IPS-18c (cell line): ENCODE results near the gene MFAP3L.

ENCODE experiments used
- H3K4me3 ChIP-seq: 2 replicates; pipeline ENCODE4 v1.7.0; 2013; ENCODE audit warnings: low read depth, mild to moderate bottlenecking, low read length, moderate library complexity; ENCODE audit not compliant: insufficient read depth
- H3K9me3 ChIP-seq: one replicate; pipeline ENCODE4 v1.6.1; 2013; ENCODE audit warnings: mild to moderate bottlenecking, low read length, moderate library complexity; ENCODE audit not compliant: control insufficient read depth, insufficient read depth

MFAP3L gene

GRCh38 chr4:170030121-170030520 is 3.9 kb upstream of the MFAP3L start:
- no peak overlapping the region for H3K4me3 ChIP-seq
- H3K9me3 ChIP-seq = no peaks in the 10 kb centered on the region

- Histone ChIP-seq H3K4me3 (peak overlapping the region; percentile 82), H3K9me3 (peaks cover 4% of the 10 kb centered on the region)
These were observed 1.1 kb upstream of the MFAP3L start for GRCh38 chr4:170027181-170027829.

- peak overlapping the region; percentile 60 for H3K4me3 ChIP-seq
- peaks cover 4% of the 10 kb centered on the region for H3K9me3 ChIP-seq
These were observed 507 bp downstream of the MFAP3L start for GRCh38 chr4:170025523-170026252.

DNA sequence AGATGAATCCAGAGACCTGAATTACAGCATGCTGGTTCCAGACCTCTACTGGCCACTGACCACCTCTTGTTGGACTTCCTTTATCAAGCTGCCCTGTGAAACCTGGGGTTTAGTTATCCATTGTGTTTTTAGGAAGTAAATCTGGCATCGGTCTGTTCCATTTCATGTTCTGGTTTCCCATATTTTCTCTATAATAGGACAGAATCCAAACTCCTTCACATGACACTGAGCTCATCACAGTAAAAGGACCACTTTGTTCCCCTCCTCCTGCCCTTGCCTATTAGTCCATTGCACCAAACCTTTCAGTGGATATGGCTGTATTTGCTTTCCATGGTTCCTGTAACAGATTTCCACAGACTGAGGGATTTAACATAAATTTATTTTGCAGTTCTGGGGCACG is 4.0 kb downstream of the MFAP3L start:
- Histone ChIP-seq H3K4me3 (no peak overlapping the region), H3K9me3 (peaks cover 6% of the 10 kb centered on the region)

GRCh38 chr4:170017252-170017651 is 8.9 kb downstream of the MFAP3L start:
- Histone ChIP-seq H3K4me3 (no peak overlapping the region), H3K9me3 (peaks cover 2% of the 10 kb centered on the region)

- peaks cover 2% of the 10 kb centered on the region for H3K9me3 ChIP-seq
- H3K4me3 ChIP-seq = no peak overlapping the region
These were observed 10.9 kb downstream of the MFAP3L start for GRCh38 chr4:170015285-170015684.

DNA sequence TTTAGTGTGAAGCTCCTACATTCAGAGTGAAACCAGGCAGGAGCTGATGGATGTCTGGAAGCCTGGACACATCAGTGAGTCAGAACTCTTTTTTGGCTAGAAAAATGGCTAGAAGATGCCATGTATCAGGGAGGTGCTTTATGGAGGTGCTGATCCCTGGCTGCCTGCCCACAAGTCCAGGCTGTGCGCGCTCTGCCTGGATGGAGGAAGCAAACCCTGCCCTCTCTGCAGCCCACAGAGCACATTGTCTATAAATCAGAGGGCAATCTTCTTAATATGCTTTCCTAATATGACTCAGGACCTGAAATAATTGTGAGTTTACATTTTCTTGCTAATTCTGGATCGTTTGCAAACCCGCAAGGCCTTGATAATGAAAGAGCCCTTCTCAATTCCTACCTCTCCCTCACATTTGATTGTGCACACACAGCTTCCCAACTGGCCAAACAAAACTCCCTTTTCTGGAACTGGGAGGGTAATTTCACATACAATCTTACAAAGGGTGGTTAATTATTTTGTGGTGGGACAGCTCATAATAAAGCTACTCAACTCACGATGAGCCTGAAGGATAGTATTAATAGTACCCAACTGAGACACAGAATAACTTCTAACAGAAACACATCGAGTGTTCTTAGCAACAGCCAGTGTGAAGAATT is 11.7 kb downstream of the MFAP3L start:
- no peak overlapping the region for H3K4me3 ChIP-seq

DNA sequence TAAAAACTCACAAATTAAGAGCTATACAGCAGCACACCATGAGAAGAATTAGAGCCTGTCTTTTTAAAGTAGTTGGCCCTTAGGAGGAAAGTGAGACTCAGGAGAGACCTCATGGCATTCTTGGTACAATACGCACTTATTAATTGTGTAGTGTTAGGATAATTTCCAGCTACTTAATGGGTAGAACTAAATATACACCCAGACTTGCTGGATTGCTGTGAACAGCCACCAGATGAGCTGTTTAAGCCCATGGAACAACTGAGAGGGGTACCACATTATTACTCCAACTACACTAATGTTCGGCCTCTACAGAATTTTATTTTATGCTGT is 13.6 kb downstream of the MFAP3L start:
- Histone ChIP-seq H3K9me3 (no peaks in the 10 kb centered on the region), H3K4me3 (no peak overlapping the region)

More for the DNA sequence above, 11.7 kb downstream of the MFAP3L start:
- no peaks in the 10 kb centered on the region for H3K9me3 ChIP-seq

DNA sequence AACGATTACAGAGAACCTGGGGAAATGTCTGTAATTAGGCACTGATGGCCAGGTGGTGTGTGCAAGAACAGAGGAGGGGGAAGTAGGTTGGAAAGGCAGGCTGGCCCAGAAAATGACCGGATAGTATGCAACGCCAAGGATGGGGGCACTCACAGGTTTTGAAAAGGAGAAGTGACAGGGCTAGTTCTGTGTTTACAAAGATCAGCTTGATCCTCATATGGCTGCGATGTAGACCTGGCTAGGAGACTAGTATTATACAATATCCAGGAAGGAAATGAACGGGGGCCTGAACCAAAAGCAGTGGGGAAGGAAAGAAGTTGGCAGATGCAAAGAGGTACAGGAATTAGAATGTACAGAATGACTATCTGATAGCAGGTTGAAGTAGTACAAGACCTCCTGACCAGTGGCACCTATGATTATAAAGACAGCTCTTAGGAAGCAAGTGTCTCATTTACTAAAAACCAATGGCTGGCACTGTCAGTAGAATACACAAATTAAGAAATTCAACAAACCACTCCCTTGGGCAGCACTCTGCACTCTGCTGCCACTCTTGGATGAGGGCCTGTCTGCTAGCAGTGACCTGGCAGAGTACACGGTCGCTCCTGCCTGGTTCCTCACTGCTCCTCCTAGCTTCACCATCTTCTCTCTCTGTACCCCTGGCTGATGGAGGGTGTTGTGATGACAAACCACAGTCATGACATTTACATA is 14.1 kb downstream of the MFAP3L start:
- H3K4me3 ChIP-seq = no peak overlapping the region

GRCh38 chr4:170009291-170009690 is 16.9 kb downstream of the MFAP3L start:
- no peak overlapping the region for H3K4me3 ChIP-seq
- H3K9me3 ChIP-seq = no peaks in the 10 kb centered on the region

More for the DNA sequence above, 14.1 kb downstream of the MFAP3L start:
- H3K9me3 ChIP-seq = no peaks in the 10 kb centered on the region

GRCh38 chr4:170008801-170009200 is 17.4 kb downstream of the MFAP3L start:
- H3K9me3 ChIP-seq = no peaks in the 10 kb centered on the region
- no peak overlapping the region for H3K4me3 ChIP-seq

DNA sequence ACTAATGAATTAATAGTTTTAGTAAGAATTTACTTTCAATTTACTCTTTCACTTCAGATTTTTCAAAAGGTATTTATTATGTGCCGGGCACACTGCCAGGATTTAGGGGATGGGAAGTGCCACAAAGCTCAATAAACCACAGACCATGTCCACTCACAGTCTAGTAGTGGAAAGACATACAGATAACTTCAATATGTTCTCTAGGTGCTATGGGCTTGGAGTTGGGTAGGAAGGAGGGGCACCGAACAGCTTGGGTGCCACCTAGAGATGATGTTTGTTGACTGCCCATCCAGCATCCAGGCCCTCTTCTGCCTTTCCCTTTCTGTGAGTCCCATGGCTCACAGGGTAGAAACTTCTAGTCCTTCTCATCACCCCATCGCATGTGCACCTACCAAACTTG is 17.8 kb downstream of the MFAP3L start:
- H3K4me3 ChIP-seq = no peak overlapping the region
- H3K9me3 ChIP-seq = no peaks in the 10 kb centered on the region

GRCh38 chr4:170007113-170007512 is 19.1 kb downstream of the MFAP3L start:
- H3K9me3 ChIP-seq = no peaks in the 10 kb centered on the region
- no peak overlapping the region for H3K4me3 ChIP-seq

- H3K9me3 ChIP-seq = no peaks in the 10 kb centered on the region
- no peak overlapping the region for H3K4me3 ChIP-seq
These were observed 20.7 kb downstream of the MFAP3L start for GRCh38 chr4:170005472-170005871.

DNA sequence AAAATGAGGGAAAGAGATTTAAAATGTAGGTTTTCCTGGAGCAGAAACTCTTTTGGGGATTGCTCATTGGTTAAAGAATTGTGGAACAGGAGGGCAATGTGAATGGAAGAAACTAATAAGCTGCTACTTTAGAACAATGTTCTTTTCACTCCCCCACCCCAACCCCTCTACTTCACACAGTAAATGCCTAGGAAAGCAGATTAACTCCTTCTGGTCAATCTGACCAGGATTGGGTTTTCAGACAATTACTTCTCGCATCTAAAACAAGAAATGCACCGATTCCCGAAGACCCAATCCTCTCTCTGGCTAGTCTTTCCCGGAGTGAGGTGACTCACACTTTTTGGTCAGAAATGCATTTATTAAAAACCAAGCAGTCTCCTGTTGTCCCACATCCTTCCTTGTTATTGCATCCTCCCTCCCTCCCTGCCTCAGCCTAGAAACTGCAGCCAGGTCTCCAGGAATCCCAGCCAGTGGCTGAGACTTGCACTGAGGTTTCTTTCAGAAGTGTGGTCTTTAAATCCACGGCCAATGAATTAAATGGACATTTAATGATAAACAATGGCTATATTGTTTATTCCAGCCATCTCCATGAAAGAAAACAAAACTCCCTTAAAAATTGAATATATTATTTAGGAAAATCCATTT is 21.4 kb downstream of the MFAP3L start:
- no peak overlapping the region for H3K4me3 ChIP-seq
- no peaks in the 10 kb centered on the region for H3K9me3 ChIP-seq

DNA sequence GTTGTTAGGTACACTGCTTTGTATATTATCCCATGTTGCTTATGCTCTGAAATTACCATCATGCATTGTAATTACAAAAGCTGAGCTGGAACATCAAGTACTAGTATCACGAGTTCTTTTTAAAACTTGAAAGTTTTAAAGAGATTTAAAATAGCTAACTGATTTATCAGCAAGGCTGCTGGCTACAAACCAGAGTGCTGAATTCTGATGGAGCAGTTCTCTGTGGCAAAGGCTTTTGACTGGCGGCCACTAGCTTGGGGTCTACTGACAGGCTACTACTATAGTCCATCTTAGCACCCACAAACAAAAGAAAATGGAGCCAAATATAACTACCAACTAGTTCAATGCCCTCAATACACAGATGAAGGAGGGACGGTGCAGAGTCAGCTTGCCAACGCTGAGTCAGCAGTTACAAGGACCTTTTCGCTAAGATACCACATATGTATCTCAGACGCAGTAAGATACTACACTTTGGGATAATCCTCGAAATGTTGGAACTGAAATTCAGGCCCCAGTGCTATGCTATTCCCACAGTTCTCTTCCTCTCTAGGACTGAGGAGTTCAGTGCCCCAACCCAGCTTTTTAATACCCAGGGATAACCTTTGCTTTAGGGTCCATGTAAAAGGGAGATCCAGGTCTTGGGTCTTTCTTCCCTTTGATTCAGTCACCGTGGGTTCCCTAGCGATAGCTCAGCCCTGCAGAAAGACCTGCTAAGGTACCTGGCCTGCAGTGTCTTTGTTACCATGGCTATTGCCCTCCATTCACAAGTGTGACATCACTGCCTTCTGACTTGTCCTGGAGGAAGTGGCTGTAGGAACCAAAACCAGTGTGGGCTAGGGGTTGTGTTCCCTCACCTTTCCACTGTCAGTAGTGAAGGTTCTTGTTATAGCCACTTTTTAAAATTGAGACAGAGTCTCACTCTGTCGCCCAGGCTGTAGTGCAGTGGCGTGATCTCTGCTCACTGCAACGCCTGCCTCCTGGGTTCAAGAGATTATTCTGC is 22.8 kb downstream of the MFAP3L start:
- Histone ChIP-seq H3K4me3 (no peak overlapping the region), H3K9me3 (no peaks in the 10 kb centered on the region)
